Retinal pigment epithelial cell (primary cell): ENCODE data around the gene CST3.
"Not testable (repeated sequence)": the region's sequence is repeated elsewhere in the genome, so short reads cannot be mapped to it uniquely, and the experiment has no call there.

Source experiments
- DNase-seq: peaks from one replicate; pipeline ENCODE4 v3.0.0-alpha.2; 2010; ENCODE audit warnings: low read depth
- H3K4me3 ChIP-seq: 2 replicates; pipeline ENCODE4 v1.5.1; 2011; ENCODE audit warnings: mild to moderate bottlenecking, low read length, control low read depth, moderate library complexity
- CTCF ChIP-seq: conservative IDR thresholded peaks from 2 replicates; pipeline ENCODE4 v1.5.1; 2011; ENCODE audit warnings: low read depth, low read length, control low read depth, inconsistent platforms

The CST3 gene

GRCh38 chr20:23662276-23662870 is 24.6 kb upstream of the CST3 start:
- H3K4me3 ChIP-seq: no peak overlapping the region
- TF ChIP-seq CTCF: no peak
- DNase-seq: no peak

GRCh38 chr20:23661002-23661429 is 23.3 kb upstream of the CST3 start:
- TF ChIP-seq CTCF: no peak
- no peak overlapping the region for H3K4me3 ChIP-seq
- no peak for DNase-seq

GRCh38 chr20:23659989-23660837 is 22.5 kb upstream of the CST3 start:
- H3K4me3 ChIP-seq: no peak overlapping the region
- DNase-seq: no peak
- TF ChIP-seq CTCF: no peak

- not testable (repeated sequence) for H3K4me3 ChIP-seq, DNase-seq
Measured at GRCh38 chr20:23659610-23659988, 21.8 kb upstream of the CST3 start.

- no peak for TF ChIP-seq CTCF
- no peak overlapping the region for H3K4me3 ChIP-seq
- no peak for DNase-seq
Measured at GRCh38 chr20:23658989-23659609, 21.3 kb upstream of the CST3 start.

- DNase-seq: no peak
- no peak overlapping the region for H3K4me3 ChIP-seq
- TF ChIP-seq CTCF: no peak
Measured at GRCh38 chr20:23658336-23658735, 20.6 kb upstream of the CST3 start.

GRCh38 chr20:23657202-23657601 is 19.4 kb upstream of the CST3 start:
- no peak for TF ChIP-seq CTCF
- DNase-seq: no peak
- no peak overlapping the region for H3K4me3 ChIP-seq
